ENCODE results near the gene FGF1. TPM values are rescaled to one million over a fixed set of nuclear protein-coding genes. Genes with fewer than 3 reads are reported as not detected.

Gene FGF1
- total RNA-seq, 2 donors from 2014 or later = 11.4 to 56.7 TPM

- H3K27ac ChIP-seq = no peak overlapping the region
- DNase-seq (ENCODE audit: low spot score) (no peak), ATAC-seq (ENCODE audit: insufficient number of reproducible peaks, low FRiP score, low read depth) (no peak)
Measured at GRCh38 chr5:142664067-142664466, 21.8 kb downstream of the FGF1 start.

GRCh38 chr5:142663246-142663645, 22.6 kb downstream of the FGF1 start:
- H3K4me1 ChIP-seq (ENCODE audit: control insufficient read depth in 1 of 2, low read depth in 2 of 2) = no peaks in the 10 kb centered on the region
- DNase-seq (ENCODE audit: low spot score) (no peak), ATAC-seq (ENCODE audit: insufficient number of reproducible peaks, low FRiP score, low read depth) (no peak)
- H3K27me3 ChIP-seq (replicated peaks; ENCODE audit: insufficient read depth) = no peaks in the 10 kb centered on the region
- TF ChIP-seq CTCF (IDR thresholded peaks at IDR 0.05) = no peak
- no peak overlapping the region for H3K4me3 ChIP-seq
- no peaks in the 10 kb centered on the region for H3K9me3 ChIP-seq
- H3K36me3 ChIP-seq = no peaks in the 10 kb centered on the region
- no peak overlapping the region for H3K27ac ChIP-seq

More at GRCh38 chr5:142664067-142664466, 21.8 kb downstream of the FGF1 start:
- no peaks in the 10 kb centered on the region for H3K27me3 ChIP-seq (replicated peaks; ENCODE audit: insufficient read depth)
- H3K4me1 ChIP-seq (ENCODE audit: control insufficient read depth in 1 of 2, low read depth in 2 of 2) = peaks cover 0 to under 1% of the 10 kb centered on the region in 2 donors
- no peak for TF ChIP-seq CTCF (IDR thresholded peaks at IDR 0.05)
- no peak overlapping the region for H3K4me3 ChIP-seq
- no peaks in the 10 kb centered on the region for H3K36me3 ChIP-seq
- no peaks in the 10 kb centered on the region for H3K9me3 ChIP-seq

GRCh38 chr5:142661957-142662356, 23.9 kb downstream of the FGF1 start:
- Histone ChIP-seq H3K4me3 (no peak overlapping the region), H3K27ac (no peak overlapping the region), H3K27me3 (replicated peaks; ENCODE audit: insufficient read depth) (no peaks in the 10 kb centered on the region), H3K4me1 (ENCODE audit: control insufficient read depth in 1 of 2, low read depth in 2 of 2) (no peaks in the 10 kb centered on the region), H3K9me3 (no peaks in the 10 kb centered on the region), H3K36me3 (no peaks in the 10 kb centered on the region)
- DNase-seq (ENCODE audit: low spot score) = no peak
- ATAC-seq (ENCODE audit: insufficient number of reproducible peaks, low FRiP score, low read depth) = no peak
- TF ChIP-seq CTCF (IDR thresholded peaks at IDR 0.05) = no peak

GRCh38 chr5:142661143-142661542, 24.7 kb downstream of the FGF1 start:
- H3K27me3 ChIP-seq (replicated peaks; ENCODE audit: insufficient read depth) = no peaks in the 10 kb centered on the region
- no peaks in the 10 kb centered on the region for H3K9me3 ChIP-seq
- H3K36me3 ChIP-seq = no peaks in the 10 kb centered on the region
- no peak for TF ChIP-seq CTCF (IDR thresholded peaks at IDR 0.05)
- H3K4me3 ChIP-seq = no peak overlapping the region
- ATAC-seq (ENCODE audit: insufficient number of reproducible peaks, low FRiP score, low read depth) = no peak
- no peak for DNase-seq (ENCODE audit: low spot score)
- no peak overlapping the region for H3K27ac ChIP-seq
- H3K4me1 ChIP-seq (ENCODE audit: control insufficient read depth in 1 of 2, low read depth in 2 of 2) = no peaks in the 10 kb centered on the region

- no peak for TF ChIP-seq CTCF (IDR thresholded peaks at IDR 0.05)
- Histone ChIP-seq H3K27ac (no peak overlapping the region), H3K4me1 (ENCODE audit: control insufficient read depth in 1 of 2, low read depth in 2 of 2) (no peaks in the 10 kb centered on the region), H3K36me3 (no peaks in the 10 kb centered on the region), H3K9me3 (no peaks in the 10 kb centered on the region), H3K4me3 (no peak overlapping the region), H3K27me3 (replicated peaks; ENCODE audit: insufficient read depth) (no peaks in the 10 kb centered on the region)
- ATAC-seq (ENCODE audit: insufficient number of reproducible peaks, low FRiP score, low read depth) (no peak), DNase-seq (ENCODE audit: low spot score) (no peak)
Measured at GRCh38 chr5:142660731-142661130, 25.2 kb downstream of the FGF1 start.
